K562 (cell line): ENCODE data around the gene SPRYD3. TPM values are rescaled to one million over a fixed set of nuclear protein-coding genes. Genes with fewer than 3 reads are reported as not detected.

Experiments used
- ATAC-seq: fragments of 200-7000 bp; cut with Tn5 transposase; 3 replicates; pipeline ENCODE4 v1.9.1; 2020; ENCODE audit warnings: moderate library complexity
- BruUV-seq: library from RNA; stranded (reverse); fragments of 400-500 nt; replicated peaks from 2 replicates; lab custom pipeline; 2021; lab: Mats Ljungman, UMichigan
- CTCF ChIA-PET: fragments of 300-600 bp; formaldehyde crosslinking; extraction: SDS; loops from one replicate; lab custom pipeline; 2021; ENCODE audit warnings: low intra/inter-chr PET ratio; lab: Yijun Ruan, JAX
- POLR2A ChIA-PET: fragments of 300-600, 350-650 bp; sonication (Branson Sonifier 250); formaldehyde crosslinking; extraction: SDS; loops from one replicate; lab custom pipeline; 2021; ENCODE audit warnings: antibody characterized with exemption, inconsistent platforms; lab: Yijun Ruan, JAX
- DNase-seq, 4 experiments: peaks; one replicate each; pipeline versions ENCODE4 v3.0.0 to v3.0.0-alpha.2; 2011 to 2018; ENCODE audit warnings: low spot score in 3 of 4, mixed read lengths in 3 of 4; ENCODE audit errors: extremely low read depth in 1 of 4
- FAIRE-seq: peaks from 2 replicates; lab custom pipeline; 2011; peaks lifted over from hg19 to GRCh38; lab: Jason Lieb, UNC
- H2AFZ ChIP-seq: 2 replicates; pipeline ENCODE4 v1.6.0; 2011; ENCODE audit warnings: low read depth, low read length, control low read depth, inconsistent platforms
- H3K27ac ChIP-seq: fragments of 200-600 bp; 3 replicates; pipeline ENCODE4 v1.8.0; 2011; ENCODE audit warnings: low read depth, mild to moderate bottlenecking, control low read depth, inconsistent platforms, low read length, moderate library complexity, mixed read lengths; ENCODE audit errors: extremely low read depth
- H3K27me3 ChIP-seq, 2 experiments: fragments of 300-600 bp in 1 of 2; 2 replicates in 1 of 2; 3 replicates in 1 of 2; pipeline versions ENCODE4 v1.6.0 to v1.8.0; 2011; ENCODE audit warnings: inconsistent platforms in 2 of 2, low read length in 2 of 2, mild to moderate bottlenecking in 1 of 2, mixed read lengths in 1 of 2, moderate library complexity in 1 of 2; ENCODE audit not compliant: control insufficient read depth in 2 of 2, insufficient read depth in 2 of 2
- H3K36me3 ChIP-seq: fragments of 300-600 bp; 3 replicates; pipeline ENCODE4 v1.8.0; 2011; ENCODE audit warnings: mild to moderate bottlenecking, low read length, inconsistent platforms; ENCODE audit not compliant: control insufficient read depth, insufficient read depth
- H3K4me1 ChIP-seq, 2 experiments: fragments of 200-600 bp in 1 of 2; replicated peaks in 1 of 2; 2 replicates in 1 of 2; 3 replicates in 1 of 2; pipeline versions ENCODE4 v1.5.1 to v1.8.0; 2011; ENCODE audit warnings: inconsistent platforms in 2 of 2, low read length in 2 of 2, mild to moderate bottlenecking in 1 of 2, mixed read lengths in 1 of 2, moderate library complexity in 1 of 2; ENCODE audit not compliant: control insufficient read depth in 2 of 2, insufficient read depth in 2 of 2
- H3K4me2 ChIP-seq: 2 replicates; pipeline ENCODE4 v1.6.1; 2011; ENCODE audit warnings: low read length, control low read depth, inconsistent platforms, mixed read lengths; ENCODE audit not compliant: insufficient read depth
- H3K4me3 ChIP-seq: fragments of 200-600 bp; sonication (generic), shearing (Covaris generic); 2 replicates; pipeline ENCODE4 v1.5.1; 2016; ENCODE audit warnings: control low read depth, inconsistent platforms
- H3K79me2 ChIP-seq: fragments of 200-600 bp; 3 replicates; pipeline ENCODE4 v1.8.0; 2011; ENCODE audit warnings: low read length, inconsistent platforms; ENCODE audit not compliant: control insufficient read depth, insufficient read depth
- H3K9ac ChIP-seq, 2 experiments: 2 replicates each; pipeline versions ENCODE4 v1.6.0 to v1.6.1; 2011; ENCODE audit warnings: low read depth in 2 of 2, low read length in 2 of 2, control low read depth in 1 of 2, inconsistent platforms in 1 of 2, mild to moderate bottlenecking in 1 of 2, mixed read lengths in 1 of 2; ENCODE audit not compliant: insufficient read depth in 1 of 2
- H3K9me1 ChIP-seq: one replicate; pipeline ENCODE4 v1.6.0; 2011; ENCODE audit warnings: inconsistent platforms, mild to moderate bottlenecking, low read length, moderate library complexity; ENCODE audit not compliant: control insufficient read depth, insufficient read depth
- H3K9me3 ChIP-seq: replicated peaks from 2 replicates; pipeline ENCODE4 v1.5.1; 2011; ENCODE audit warnings: low read depth, low read length, inconsistent platforms; ENCODE audit not compliant: control insufficient read depth, insufficient read depth
- H4K20me1 ChIP-seq: replicated peaks from 2 replicates; pipeline ENCODE4 v1.6.1; 2011; ENCODE audit warnings: low read length, inconsistent platforms, mixed read lengths; ENCODE audit not compliant: control insufficient read depth, insufficient read depth
- ATF4 ChIP-seq: fragments of 450-650 bp; formaldehyde crosslinking; IDR thresholded peaks from 2 replicates; pipeline ENCODE4 v1.4.0; 2022; ENCODE audit warnings: mild to moderate bottlenecking, moderate library complexity
- BRF2 ChIP-seq: IDR thresholded peaks from 3 replicates; pipeline ENCODE4 v1.6.1; 2011; ENCODE audit warnings: borderline replicate concordance, mild to moderate bottlenecking; ENCODE audit not compliant: insufficient read length, insufficient read depth
- CHD2 ChIP-seq: IDR thresholded peaks from 2 replicates; pipeline ENCODE4 v1.6.1; 2011; ENCODE audit warnings: low read depth, low read length
- CSDE1 ChIP-seq, 2 experiments: fragments of 450-650 bp; IDR thresholded peaks; 2 replicates each; pipeline ENCODE4 v1.6.1; 2016; ENCODE audit warnings: mild to moderate bottlenecking in 1 of 2
- ELK1 ChIP-seq: sonication (generic); formaldehyde crosslinking; IDR thresholded peaks from 2 replicates; pipeline ENCODE4 v1.8.1; 2022; ENCODE audit warnings: missing genetic modification reagents
- HOXB6 ChIP-seq: fragments of 250-450 bp; sonication (Bioruptor Pico); IDR thresholded peaks from 2 replicates; pipeline ENCODE4 v1.5.1; 2022; ENCODE audit warnings: mild to moderate bottlenecking, borderline replicate concordance
- JUN ChIP-seq, 2 experiments: sonication (generic) in 1 of 2; formaldehyde crosslinking in 1 of 2; IDR thresholded peaks; 2 replicates each; pipeline versions ENCODE4 v1.6.1 to v1.8.0; 2012 to 2022; ENCODE audit warnings: borderline replicate concordance in 2 of 2, mild to moderate bottlenecking in 2 of 2, improper control_type of control experiment in 1 of 2, low read depth in 1 of 2, low read length in 1 of 2, missing genetic modification reagents in 1 of 2
- TCF15 ChIP-seq: fragments of 250-450 bp; sonication (Bioruptor Pico); IDR thresholded peaks from 2 replicates; pipeline ENCODE4 v1.8.0; 2022; ENCODE audit warnings: moderate library complexity, mild to moderate bottlenecking, inconsistent platforms
- ZBTB43 ChIP-seq: sonication (generic); formaldehyde crosslinking; IDR thresholded peaks from 2 replicates; pipeline ENCODE4 v1.8.0; 2023; ENCODE audit warnings: mild to moderate bottlenecking, missing genetic modification reagents
- ZFP91 ChIP-seq: sonication (generic); formaldehyde crosslinking; IDR thresholded peaks from 2 replicates; pipeline ENCODE4 v1.8.0; 2022; ENCODE audit warnings: mild to moderate bottlenecking, missing genetic modification reagents
- ZNF224 ChIP-seq: sonication (generic); formaldehyde crosslinking; IDR thresholded peaks from 2 replicates; pipeline ENCODE4 v1.8.0; 2022; ENCODE audit warnings: mild to moderate bottlenecking, missing genetic modification reagents
- ZNF436 ChIP-seq: fragments of 250-450, 450-650 bp; sonication (Bioruptor Pico); formaldehyde crosslinking; IDR thresholded peaks from 2 replicates; pipeline ENCODE4 v1.7.0; 2020; ENCODE audit warnings: mild to moderate bottlenecking
- WGBS: fragments of 100-300 bp; shearing (Covaris generic); methylation state at CpG from one replicate; pipeline ENCODE4 v1.1.6; 2016; ENCODE audit warnings: low coverage, mixed read lengths; ENCODE audit not compliant: insufficient coverage; ENCODE audit errors: missing lambda C conversion rate; 5-methylcytosine and 5-hydroxymethylcytosine counted together
- in situ Hi-C: fragments of 300-500 bp; cut with MboI; formaldehyde crosslinking; loops from 4 replicates; pipeline ENCODE4 v1.15.0; 2018; ENCODE audit warnings: inconsistent platforms, mixed read lengths
- intact Hi-C: fragments of 100-400 bp; cut with micrococcal nuclease; formaldehyde crosslinking; loops from 2 replicates; pipeline ENCODE4 v1.14.2; 2022
- polyA plus RNA-seq, 8 experiments: library from polyadenylated mRNA; depleted of rRNA in 4 of 8; stranded (reverse) in 5 of 8; unstranded in 3 of 8; fragments of >200 nt; fragmentation: Nextera tagmentation in 2 of 8; fragmentation: Illumina TruSeq in 1 of 8; extraction: Ambion mirVana in 2 of 8; extraction: Trizol in 1 of 8; gene quantifications; 2 replicates each; pipeline versions ENCODE4 v1.2.1 to v1.2.3, GENCODE V29; 2011 to 2014; ENCODE audit warnings: inconsistent platforms in 1 of 8, missing spikeins in 1 of 8
- total RNA-seq, 7 experiments: library from RNA; depleted of rRNA in 6 of 7; stranded (reverse); fragments of >200 nt in 6 of 7; fragmentation: Illumina TruSeq in 2 of 7; extraction: Trizol in 2 of 7; gene quantifications; 2 replicates each; pipeline versions ENCODE4 v1.2.1 to v1.2.3, GENCODE V29; 2011 to 2021; ENCODE audit warnings: low replicate concordance in 1 of 7

The SPRYD3 gene
- total and polyA plus RNA-seq, 9 of the 15 experiments (the other 6 are each of a cell fraction or from before 2014, with no cell fraction given) = 1.5 to 13.6 (median 7.6) TPM

GRCh38 chr12:53073881-53074280, 5.3 kb downstream of the SPRYD3 start:
- intact Hi-C loops = no loop called here
- peaks cover 22 to 31% of the 10 kb centered on the region in 2 experiments for H3K4me1 ChIP-seq
- no peak overlapping the region for H2AFZ ChIP-seq
- H3K9me1 ChIP-seq = no peaks in the 10 kb centered on the region
- peaks cover 14% of the 10 kb centered on the region; the same call in 2 of the 3 replicates for H3K36me3 ChIP-seq
- no peaks in the 10 kb centered on the region for H4K20me1 ChIP-seq
- H3K9me3 ChIP-seq = no peaks in the 10 kb centered on the region
- H3K27ac ChIP-seq = no peak overlapping the region
- 86% methylated on average over 6 of the region's 6 CpGs for WGBS
- H3K9ac ChIP-seq = no peak overlapping the region
- H3K4me3 ChIP-seq = no peak overlapping the region
- POLR2A ChIA-PET = interaction anchor here (0.7 kb wide), 1 partner anchor 20 kb away, joined by 3 read pairs; no protein-coding TSS in a partner anchor
- H3K27me3 ChIP-seq = no peaks in the 10 kb centered on the region
- no peak for ATAC-seq
- in situ Hi-C loops = no loop called here
- peaks cover 8% of the 10 kb centered on the region; the same call in 2 of the 3 replicates for H3K79me2 ChIP-seq
- CTCF ChIA-PET = interaction anchor here (0.7 kb wide), 1 partner anchor 179 kb away, joined by 4 read pairs; no protein-coding TSS in a partner anchor
- no TSS peak for BruUV-seq
- FAIRE-seq = no peak
- H3K4me2 ChIP-seq = no peak overlapping the region
- no peak for DNase-seq
- TF ChIP-seq ELK1 (CRISPR knock-in tag) (no peak), ATF4 (no peak), ZNF436 (CRISPR knock-in tag) (no peak), ZNF224 (no peak), JUN (IDR thresholded peaks at IDR 0.05; ENCODE audit: borderline replicate concordance, low read depth, low read length) (no peak), JUN (CRISPR knock-in tag; IDR thresholded peaks at IDR 0.05; ENCODE audit: borderline replicate concordance) (no peak), CHD2 (no peak), ZFP91 (CRISPR knock-in tag) (no peak), CSDE1 (IDR thresholded peaks at IDR 0.05) (no peak), HOXB6 (no peak), TCF15 (CRISPR knock-in tag) (no peak), ZBTB43 (CRISPR knock-in tag) (no peak), BRF2 (no peak)
